GM23248 (cell line): Measurements from ENCODE around the gene SLC25A26.

Experiments used
- EZH2 ChIP-seq: fragments of 200-600 bp; sonication (generic); IDR thresholded peaks from 2 replicates; pipeline ENCODE4 v1.6.1; 2018; ENCODE audit warnings: antibody characterized with exemption, mild to moderate bottlenecking; ENCODE audit not compliant: insufficient read depth, poor library complexity, severe bottlenecking
- EZH2phosphoT487 ChIP-seq: fragments of 200-600 bp; sonication (generic); IDR thresholded peaks from 2 replicates; pipeline ENCODE4 v1.6.1; 2018; ENCODE audit warnings: antibody characterized with exemption, moderate library complexity, mild to moderate bottlenecking, low read depth; ENCODE audit not compliant: insufficient read depth

- TF ChIP-seq EZH2phosphoT487: no peak
- no peak for TF ChIP-seq EZH2
Measured at GRCh38 chr3:66354001-66354400, 133.2 kb downstream of the SLC25A26 start.
